Activated gamma-delta T cell treated with Interleukin-2 at 50 U/mL for 16 hours (primary cell): ENCODE measurements around the gene C4A.
A peak's percentile ranks its signal among the peaks of the same experiment; 100 is the strongest.
"Not testable (repeated sequence)": the region's sequence is repeated elsewhere in the genome, so short reads cannot be mapped to it uniquely, and the experiment has no call there.

Experiments
- DNase-seq: peaks from one replicate; pipeline ENCODE4 v3.0.0-alpha.2; 2020

Gene C4A

DNA sequence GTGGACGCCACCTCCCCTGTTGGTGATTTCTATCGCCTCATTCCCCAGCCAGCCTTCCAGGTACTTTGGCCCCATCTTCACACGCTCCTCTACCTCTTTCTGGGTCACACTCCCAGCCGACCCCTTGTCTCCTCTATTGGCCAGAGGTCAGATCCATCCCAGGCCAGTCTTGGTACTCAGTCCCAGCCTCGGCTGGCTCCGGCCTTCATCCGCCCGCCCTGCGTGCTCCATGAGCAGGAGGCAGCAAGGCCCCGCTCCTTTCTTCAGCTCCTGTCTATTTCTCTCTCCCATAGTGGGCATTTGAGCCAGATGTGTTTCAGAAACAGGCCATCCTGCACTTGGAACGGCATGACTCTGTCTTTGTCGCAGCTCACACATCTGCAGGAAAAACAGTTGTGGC, 20.2 kb upstream of the C4A start:
- no peak for DNase-seq

DNA sequence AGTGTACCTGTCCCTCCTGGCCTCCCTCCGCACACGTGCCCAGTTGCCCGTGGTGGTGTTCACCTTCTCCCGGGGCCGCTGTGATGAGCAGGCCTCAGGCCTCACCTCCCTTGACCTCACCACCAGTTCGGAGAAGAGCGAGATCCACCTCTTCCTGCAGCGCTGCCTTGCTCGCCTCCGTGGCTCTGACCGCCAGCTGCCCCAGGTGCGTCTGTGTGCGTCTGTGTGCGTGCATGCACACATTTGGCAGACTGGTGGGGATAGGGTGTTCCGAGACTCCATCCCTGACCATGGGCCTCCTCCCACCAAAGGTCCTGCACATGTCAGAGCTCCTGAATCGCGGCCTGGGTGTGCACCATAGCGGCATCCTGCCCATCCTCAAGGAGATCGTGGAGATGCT, 17.9 kb upstream of the C4A start:
- no peak for DNase-seq

DNA sequence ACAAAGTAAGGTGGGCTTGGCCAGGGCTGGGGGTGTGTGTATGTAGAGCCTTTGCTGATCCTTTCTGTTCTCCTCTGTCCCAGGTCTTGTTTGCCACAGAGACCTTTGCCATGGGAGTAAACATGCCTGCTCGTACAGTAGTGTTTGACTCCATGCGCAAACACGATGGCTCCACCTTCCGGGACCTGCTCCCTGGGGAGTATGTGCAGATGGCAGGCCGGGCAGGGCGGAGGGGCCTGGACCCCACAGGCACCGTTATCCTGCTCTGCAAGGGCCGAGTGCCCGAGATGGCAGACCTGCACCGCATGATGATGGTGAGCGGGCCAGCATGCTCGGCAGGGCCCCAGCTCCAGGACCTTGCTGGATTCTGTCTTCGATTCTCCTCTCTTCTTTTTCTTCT, 16.2 kb upstream of the C4A start:
- no peak for DNase-seq

DNA sequence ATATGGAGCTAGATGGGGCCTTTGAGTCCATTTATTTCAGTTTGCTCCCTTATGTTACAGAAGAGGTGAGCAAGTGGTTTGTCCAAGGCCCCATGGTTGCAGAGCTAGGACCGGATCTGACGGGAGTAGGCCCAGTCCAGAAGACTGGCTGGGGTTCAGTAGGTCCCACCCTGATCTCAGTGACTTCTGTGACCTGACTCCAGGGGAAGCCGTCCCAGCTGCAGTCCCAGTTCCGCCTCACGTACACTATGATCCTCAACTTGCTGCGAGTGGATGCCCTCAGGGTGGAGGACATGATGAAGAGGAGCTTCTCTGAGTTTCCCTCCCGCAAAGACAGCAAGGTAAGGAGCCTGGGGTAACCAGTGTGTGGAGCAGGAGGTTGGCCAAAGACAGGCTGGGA, 15.4 kb upstream of the C4A start:
- no peak for DNase-seq

DNA sequence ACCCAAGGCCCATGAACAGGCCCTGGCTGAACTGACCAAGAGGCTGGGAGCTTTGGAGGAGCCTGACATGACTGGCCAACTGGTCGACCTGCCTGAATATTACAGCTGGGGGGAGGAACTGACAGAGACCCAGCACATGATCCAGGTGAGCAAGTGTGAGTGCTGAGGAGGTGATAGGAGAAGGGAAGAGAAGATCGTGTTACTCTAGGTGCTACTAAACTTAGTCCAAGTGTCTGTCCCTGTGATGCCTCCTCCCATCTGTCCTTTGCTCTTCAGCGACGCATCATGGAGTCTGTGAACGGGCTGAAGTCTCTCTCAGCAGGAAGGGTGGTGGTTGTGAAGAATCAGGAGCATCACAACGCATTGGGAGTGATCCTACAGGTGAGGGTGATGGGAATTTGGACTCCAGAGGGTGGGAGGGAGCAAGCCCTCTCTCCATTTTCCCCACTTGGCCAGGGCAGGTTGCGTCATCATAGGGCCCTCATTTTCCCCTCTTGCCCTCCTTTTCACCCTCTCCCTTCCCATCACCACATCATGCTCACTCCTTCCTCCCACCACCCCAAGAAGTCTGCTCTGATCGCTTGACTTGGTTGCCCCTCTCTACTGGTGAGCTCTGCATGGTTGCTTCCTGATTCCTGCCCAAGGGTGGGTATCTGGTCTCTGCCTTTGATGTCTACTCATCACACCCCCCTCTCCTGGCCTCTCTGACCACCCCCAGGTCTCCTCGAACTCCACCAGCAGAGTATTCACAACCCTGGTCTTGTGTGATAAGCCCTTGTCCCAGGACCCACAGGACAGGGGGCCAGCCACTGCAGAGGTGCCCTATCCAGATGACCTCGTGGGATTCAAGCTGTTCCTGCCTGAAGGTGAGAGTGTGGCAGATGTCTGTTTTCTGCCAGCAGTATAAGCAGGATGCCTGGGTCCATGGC, 14.6 kb upstream of the C4A start:
- DNase-seq, result no peak

DNA sequence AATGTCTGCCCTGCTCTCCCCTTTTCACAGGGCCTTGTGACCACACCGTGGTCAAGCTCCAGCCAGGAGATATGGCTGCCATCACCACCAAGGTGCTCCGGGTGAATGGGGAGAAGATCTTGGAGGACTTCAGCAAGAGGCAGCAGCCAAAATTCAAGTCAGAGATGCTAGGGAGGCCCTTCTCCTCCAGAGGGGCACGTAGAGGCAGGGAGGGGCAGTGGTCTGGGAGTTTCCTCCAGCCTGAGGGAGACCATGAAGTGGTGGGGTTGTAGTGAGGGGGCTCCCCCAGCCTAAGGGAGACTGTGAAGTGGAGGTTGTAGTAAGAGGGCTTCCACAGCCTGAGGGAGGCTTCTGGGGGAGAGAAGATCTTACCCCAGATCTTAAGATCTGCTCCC, 13.9 kb upstream of the C4A start:
- DNase-seq, result no peak

DNA sequence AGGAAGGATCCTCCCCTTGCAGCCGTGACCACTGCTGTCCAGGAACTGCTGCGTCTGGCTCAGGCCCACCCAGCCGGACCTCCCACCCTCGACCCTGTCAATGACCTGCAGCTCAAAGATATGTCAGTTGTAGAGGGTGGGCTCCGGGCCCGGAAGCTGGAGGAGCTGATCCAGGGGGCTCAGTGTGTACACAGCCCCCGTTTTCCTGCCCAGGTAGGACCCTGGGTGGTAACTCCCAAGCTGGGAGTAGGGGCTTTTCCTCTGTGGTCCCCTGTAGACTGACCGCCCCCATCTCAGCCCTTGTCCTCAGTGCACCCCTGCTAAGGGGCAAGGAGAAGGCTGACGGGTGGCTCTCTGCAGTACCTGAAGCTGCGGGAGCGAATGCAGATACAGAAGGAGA, 13.5 kb upstream of the C4A start:
- no peak for DNase-seq

DNA sequence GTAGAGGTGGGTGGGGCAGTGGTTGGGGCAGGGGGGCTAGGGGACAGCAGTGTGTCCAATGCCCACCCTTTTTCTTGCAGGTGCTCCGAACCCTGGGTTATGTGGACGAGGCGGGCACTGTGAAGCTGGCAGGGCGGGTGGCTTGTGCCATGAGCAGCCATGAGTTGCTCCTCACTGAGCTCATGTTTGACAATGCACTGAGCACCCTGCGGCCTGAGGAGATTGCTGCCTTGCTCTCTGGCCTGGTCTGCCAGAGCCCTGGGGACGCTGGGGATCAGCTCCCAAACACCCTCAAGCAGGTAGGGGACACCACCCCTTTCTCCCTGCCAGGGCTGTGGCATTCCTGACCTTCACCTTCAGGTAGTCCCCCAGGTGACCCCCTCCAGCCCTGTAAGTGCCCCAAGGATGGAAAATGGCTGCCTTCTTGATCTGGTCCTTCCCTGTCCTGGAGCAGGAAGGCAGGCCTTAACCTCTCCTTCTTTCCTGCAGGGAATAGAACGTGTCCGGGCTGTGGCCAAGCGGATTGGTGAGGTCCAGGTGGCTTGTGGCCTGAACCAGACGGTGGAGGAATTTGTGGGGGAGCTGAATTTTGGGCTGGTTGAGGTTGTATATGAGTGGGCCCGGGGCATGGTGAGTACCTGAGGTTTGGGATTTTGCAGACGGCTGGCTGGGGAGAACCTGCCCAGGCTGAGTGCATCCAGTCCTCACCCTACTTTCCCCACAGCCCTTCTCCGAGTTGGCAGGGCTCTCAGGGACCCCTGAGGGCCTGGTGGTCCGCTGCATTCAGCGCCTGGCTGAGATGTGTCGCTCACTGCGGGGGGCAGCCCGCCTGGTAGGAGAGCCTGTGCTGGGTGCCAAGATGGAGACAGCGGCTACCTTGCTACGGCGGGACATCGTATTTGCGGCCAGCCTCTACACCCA, 12.8 kb upstream of the C4A start:
- DNase-seq, result no peak

DNA sequence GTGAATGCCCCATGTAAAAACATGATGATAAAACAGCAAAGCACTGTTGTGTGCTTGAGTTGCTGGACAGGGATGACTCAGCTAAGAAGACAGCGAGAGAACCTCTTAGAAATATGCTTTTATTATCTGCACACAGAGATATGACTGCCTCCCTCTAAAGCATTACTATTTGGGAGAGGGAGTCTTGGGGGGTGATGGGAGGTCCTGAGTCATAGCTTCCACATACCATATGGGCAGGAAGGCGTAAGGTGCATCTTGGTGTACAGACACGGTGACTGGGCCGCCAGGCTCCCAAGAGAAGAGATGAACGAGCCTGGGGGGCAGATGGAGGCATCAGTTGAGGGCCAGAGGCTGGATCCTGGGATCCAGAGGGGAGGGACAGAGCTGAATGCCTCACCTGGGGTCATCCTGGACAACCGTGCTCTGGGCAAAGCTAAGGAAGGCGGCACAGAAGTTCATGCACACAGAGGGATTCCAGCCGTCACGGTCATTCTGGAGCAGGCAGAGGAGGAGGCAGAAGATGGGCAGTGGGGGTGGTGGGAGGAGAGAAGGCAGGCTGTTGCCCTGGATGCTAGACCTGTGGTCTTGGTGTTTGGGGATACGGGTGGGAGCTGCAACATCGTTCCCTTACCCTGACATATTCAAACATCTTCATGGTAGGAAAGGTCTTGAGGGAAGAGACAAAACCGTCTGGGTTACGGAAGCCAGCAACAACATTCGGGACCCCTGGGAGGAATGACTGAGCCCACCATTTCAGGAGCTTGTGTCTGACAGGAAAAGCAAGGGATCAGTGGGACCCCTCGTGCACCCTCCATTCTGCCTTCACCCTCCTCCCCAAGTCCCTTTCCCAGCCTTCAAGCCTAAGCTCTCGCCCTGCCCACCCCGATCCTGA, 11.9 kb upstream of the C4A start:
- DNase-seq, result no peak

DNA sequence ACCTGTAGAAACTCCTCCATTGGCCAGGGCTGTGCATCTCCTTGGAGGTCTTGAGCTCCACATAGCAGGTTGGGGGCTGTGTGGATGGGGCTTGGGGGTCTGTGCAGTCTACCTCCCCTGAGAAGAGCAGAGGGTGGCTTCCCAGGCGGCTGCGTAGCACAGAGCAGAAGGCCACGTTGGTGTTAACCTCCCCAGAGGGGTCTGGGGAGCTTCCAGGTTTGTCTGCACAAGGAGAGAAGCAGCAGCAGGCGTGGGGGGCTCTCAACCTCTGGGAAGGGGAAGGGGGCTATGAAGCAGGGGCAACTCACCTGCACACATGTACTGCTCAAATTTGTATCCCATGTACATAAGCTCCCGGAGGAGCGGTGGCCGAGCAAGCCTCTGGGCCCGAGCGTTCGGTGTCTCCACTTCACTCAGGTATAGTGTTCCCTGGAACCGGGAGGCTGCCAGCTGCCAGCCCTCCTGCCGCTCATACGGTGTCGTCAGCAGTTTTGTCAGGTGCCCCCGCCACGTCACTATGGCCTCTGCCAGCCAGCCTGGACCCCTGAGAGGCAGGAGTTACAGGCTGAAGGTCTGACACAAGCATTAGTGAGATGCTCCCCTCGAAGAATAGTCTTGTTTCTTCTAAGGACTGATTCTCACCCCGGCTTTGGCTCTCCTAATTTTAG, 11.1 kb upstream of the C4A start:
- no peak for DNase-seq

DNA sequence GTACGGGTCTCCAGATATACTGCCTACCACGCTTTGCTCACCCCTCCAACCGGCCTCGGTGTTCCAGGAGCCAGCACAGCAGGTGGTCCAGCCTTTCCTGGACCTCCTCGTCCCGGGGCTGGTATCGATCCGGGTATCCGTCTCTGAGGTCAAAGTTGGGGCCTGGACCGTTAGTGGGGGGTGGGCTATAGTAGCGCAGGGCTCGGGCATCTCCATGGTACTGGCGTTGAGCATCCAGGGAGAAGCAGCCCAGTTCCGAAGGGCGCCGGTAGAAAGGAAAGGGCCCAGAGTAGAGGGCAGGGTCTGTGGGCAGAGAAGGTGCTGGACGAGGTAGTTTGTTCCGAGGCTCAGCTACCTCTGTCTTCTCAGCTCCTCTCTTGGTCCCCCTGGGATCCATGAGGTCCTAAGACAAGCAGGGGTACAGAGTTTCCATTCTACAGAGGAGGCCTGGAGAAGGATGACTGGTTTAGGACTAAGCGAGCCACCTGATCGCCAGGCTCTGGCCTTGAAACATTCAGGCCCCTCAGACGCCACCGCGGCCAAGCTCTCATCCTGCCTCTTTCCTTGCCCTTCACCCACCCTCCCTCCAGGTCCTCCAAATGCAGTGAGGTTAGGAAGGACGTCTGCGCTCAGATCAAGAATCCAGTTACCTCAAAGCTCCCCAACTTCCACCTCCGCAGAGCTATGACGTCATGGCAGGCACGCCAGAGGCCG, 10.4 kb upstream of the C4A start:
- no peak for DNase-seq

DNA sequence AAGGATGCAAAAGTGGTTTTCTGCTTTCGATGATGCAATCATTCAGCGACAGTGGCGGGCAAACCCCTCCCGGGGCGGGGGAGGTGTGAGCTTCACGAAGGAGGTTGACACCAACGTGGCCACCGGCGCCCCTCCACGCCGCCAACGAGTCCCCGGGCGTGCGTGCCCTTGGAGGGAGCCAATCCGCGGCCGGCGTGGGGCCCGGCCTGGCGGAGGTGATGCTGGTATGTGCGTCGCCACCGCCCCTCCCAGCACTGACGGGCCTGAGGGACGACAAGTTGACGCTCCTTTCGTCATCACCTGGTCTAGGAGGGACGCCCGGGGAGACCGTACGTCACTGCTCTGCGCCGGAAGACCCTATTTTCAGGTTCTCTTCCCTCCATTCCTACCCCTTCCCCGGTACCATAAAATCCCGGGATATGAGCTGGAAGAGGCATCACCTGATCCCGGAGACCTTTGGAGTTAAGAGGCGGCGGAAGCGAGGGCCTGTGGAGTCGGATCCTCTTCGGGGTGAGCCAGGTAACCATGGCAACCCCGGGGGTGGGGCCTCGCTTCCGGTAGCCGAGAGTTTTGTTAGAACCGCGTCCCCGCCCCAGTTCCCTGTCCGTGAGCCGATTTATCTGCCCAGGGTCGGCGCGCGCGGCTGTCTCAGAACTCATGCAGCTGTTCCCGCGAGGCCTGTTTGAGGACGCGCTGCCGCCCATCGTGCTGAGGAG, 9.7 kb upstream of the C4A start, which contains the start of gene DXO:
Gene DXO (minus strand): TSS at position 146 of the 716 bp plus-strand sequence. CDS start 463 bp downstream, outside the sequence.
- DNase-seq, result peak; percentile 94

DNA sequence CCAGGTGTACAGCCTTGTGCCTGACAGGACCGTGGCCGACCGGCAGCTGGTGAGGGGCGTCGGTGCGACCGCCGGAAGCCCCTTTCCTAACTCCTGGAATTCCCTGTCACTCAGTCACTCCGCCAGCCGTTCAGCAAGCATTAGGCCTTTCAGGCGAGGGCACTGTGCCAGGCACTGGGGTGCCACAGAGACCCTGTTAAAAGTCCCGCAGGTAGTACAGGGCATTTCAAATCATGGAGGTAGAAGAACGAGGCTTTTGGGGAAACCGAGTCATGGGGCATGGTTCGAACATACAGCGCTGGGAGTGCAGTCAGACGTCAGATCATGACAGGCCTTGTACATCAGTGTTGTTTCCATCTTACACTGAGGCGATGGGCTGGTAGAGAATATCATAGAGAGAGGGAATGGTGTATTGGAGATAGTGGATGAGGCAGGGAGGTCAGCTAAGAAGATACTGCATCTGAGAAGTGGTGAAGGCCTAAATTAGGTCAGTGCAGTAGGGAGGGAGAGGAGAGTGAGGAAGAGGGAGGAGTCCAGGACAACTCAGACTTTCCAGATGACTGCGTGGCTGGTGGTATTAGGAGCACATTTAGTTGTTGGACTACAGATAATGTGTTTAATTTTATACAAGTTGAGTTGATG, 9.0 kb upstream of the C4A start:
- DNase-seq, result no peak

DNA sequence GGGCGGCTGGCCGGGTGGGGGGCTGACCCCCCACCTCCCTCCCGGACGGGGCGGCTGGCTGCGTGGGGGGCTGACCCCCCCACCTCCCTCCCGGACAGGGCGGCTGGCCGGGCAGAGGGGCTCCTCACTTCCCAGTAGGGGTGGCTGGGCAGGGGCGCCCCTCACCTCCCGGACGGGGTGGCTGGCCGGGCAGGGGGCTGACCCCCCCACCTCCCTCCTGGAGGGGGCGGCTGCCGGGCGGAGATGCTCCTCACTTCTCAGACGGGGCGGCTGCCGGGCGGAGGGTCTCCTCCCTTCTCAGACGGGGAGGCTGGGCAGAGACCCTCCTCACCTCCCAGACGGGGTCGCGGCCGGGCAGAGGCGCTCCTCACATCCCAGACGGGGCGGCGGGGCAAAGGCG, 5.8 kb upstream of the C4A start:
- not testable (repeated sequence) for DNase-seq

DNA sequence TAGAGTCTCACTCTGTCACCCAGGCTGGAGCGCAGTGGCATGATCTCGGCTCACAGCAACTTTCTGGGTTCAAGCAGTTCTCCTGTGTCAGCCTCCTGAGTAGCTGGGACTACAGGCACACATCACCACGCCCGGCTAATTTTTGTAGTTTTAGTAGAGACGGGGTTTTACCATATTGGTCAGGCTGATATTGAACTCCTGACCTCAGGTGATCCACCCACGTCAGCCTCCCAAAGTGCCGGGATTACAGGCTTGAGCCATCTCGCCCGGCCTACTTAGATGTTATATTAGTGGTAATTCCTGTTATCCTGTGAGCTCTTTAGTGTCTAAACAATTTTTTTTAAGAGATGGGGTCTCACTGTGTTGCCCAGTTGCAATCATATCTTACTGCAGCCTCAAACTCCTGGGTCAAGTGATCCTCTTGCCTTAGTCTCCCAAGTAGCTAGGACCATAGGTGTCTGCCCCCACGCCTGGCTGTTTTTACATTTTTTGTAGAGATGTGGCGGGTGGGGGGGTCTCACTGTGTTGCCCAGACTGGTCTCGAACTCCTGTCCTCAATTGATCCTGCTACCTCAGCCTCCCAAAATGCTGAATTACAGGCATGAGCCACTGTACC, 3.9 kb upstream of the C4A start:
- no peak for DNase-seq

DNA sequence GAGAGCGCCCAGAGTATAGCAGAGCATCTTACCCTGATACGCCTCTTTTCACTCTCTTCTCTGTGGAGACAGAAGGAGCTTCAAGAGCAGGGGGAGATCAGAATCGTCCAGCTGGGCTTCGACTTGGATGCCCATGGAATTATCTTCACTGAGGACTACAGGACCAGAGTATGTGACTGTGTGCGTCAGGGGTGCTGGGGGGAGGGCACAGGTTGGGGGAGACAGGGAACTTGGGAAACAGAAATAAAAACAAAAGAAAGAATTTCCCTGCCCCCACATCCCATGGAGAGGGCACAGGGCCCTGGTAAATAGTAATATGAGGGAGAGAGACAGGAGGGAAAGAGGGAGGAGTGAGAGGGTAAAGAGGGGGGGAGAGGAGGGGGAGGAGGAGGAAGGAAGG, 3.0 kb upstream of the C4A start:
- no peak for DNase-seq

DNA sequence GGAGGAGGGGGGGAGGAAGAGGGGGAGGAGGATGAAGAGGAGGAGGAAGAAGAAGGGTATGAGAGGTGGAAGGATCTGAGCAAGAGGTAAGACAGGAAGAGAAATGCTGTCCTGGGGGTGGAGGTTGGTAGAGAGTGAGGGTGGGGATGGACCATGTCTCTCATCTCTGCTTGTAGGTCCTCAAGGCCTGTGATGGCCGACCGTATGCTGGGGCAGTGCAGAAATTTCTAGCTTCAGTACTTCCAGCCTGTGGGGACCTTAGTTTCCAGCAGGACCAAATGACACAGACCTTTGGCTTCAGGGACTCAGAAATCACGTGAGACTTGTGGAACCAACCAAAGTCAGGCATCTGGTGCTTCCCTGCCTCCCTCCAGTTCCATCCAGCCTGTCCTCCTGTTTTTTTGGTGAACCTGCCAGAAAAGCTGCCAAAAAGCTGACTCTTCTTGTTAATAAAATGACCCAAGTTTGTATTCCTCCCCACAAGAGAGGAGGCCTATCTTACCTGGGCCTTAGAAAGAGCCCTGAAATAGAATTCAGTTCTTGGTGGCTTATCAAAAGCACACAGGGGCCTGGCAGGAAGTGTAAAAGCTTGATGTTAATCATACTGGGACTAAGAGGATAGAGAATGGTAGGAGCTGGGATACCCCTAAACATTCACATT, 2.5 kb upstream of the C4A start:
- DNase-seq, result no peak

DNA sequence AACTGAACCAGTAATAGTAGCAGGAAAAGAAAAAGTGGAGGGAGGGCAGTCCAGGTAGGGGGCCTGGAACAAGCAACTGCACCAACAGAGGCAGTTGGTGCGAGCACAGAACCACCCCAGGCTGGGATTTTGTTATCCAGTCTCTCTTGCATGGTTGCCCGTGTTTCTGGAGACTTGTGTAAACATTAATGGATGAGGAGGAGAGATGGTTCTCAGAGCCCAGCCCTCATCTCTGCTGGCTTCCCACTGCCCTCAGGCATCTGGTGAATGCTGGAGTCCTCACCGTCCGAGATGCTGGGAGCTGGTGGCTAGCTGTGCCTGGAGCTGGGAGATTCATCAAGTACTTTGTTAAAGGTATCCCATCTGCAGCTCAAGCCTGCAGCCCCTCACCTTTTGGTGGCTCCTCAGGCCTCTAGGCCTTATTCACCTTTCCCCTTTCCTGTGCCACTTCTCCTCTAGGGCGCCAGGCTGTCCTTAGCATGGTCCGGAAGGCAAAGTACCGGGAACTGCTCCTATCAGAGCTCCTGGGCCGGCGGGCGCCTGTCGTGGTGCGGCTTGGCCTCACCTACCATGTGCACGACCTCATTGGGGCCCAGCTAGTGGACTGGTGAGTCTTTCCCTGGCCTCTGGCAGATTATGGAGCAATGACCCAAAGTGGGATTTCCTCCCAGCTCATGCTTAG, 1.5 kb upstream of the C4A start:
- DNase-seq, result not testable (repeated sequence)

DNA sequence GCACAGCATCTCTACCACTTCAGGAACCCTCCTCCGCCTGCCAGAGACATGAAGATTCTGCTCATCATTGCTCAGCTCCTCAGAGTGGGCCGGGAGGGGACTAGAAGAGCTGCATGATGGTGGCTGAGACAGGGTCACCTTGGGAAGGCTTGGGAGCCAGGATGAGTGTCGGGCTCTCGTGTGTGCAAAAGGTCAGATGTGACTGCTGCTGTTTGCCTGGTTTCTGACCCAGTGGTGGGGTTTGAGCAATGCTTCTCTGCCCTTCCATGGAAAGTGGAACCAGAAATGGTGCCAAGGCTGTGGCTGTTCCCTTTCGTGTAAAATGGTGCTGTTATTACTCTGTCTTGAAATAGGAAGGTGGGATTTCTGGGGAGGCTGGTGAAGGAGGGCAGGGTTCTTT, 859 bp upstream of the C4A start:
- DNase-seq, result not testable (repeated sequence)
